ENCODE results near the gene MAD1L1. TPM values are rescaled to one million over a fixed set of nuclear protein-coding genes. Genes with fewer than 3 reads are reported as not detected.

The MAD1L1 gene
- total RNA-seq, 6 experiments from 2014 or later, result 15.1 to 37.4 (median 20.5) TPM

- TF ChIP-seq POLR2A (IDR thresholded peaks at IDR 0.05), result no peak
- TF ChIP-seq, protein P1, sequence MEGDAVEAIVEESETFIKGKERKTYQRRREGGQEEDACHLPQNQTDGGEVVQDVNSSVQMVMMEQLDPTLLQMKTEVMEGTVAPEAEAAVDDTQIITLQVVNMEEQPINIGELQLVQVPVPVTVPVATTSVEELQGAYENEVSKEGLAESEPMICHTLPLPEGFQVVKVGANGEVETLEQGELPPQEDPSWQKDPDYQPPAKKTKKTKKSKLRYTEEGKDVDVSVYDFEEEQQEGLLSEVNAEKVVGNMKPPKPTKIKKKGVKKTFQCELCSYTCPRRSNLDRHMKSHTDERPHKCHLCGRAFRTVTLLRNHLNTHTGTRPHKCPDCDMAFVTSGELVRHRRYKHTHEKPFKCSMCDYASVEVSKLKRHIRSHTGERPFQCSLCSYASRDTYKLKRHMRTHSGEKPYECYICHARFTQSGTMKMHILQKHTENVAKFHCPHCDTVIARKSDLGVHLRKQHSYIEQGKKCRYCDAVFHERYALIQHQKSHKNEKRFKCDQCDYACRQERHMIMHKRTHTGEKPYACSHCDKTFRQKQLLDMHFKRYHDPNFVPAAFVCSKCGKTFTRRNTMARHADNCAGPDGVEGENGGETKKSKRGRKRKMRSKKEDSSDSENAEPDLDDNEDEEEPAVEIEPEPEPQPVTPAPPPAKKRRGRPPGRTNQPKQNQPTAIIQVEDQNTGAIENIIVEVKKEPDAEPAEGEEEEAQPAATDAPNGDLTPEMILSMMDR (IDR thresholded peaks at IDR 0.05), result no peak
- H3K9me3 ChIP-seq, result no peaks in the 10 kb centered on the region
- no peaks in the 10 kb centered on the region for H3K27me3 ChIP-seq
- no peaks in the 10 kb centered on the region for H3K4me1 ChIP-seq
- ATAC-seq (no peak), DNase-seq (no peak)
- H3K36me3 ChIP-seq, result no peaks in the 10 kb centered on the region
- no peak overlapping the region for H3K27ac ChIP-seq
- 99% methylated on average over 16 of the region's 33 CpGs for WGBS (ENCODE audit: insufficient coverage, low coverage, low lambda C conversion rate, missing lambda C conversion rate)
- intact Hi-C loops (cut with DNase I), result no loop called here
- no peak overlapping the region for H3K4me3 ChIP-seq
These were observed 100.5 kb downstream of the MAD1L1 start for GRCh38 chr7:2132243-2132642.

GRCh38 chr7:2131800-2132199 lies 100.9 kb downstream of the MAD1L1 start:
- H3K36me3 ChIP-seq, result no peaks in the 10 kb centered on the region
- no peak for ATAC-seq
- H3K27me3 ChIP-seq, result no peaks in the 10 kb centered on the region
- whole genome bisulfite sequencing (ENCODE audit: insufficient coverage, low coverage, low lambda C conversion rate, missing lambda C conversion rate), result 0% methylated on average over 1 of the region's 10 CpGs
- intact Hi-C loops (cut with DNase I), result no loop called here
- H3K9me3 ChIP-seq, result no peaks in the 10 kb centered on the region
- DNase-seq, result no peak
- H3K4me3 ChIP-seq, result no peak overlapping the region
- no peaks in the 10 kb centered on the region for H3K4me1 ChIP-seq
- no peak overlapping the region for H3K27ac ChIP-seq
- TF ChIP-seq POLR2A (IDR thresholded peaks at IDR 0.05), result no peak
- TF ChIP-seq, protein P1 (IDR thresholded peaks at IDR 0.05), result no peak

GRCh38 chr7:2131341-2131740 lies 101.4 kb downstream of the MAD1L1 start:
- H3K27ac ChIP-seq, result no peak overlapping the region
- H3K9me3 ChIP-seq, result no peaks in the 10 kb centered on the region
- H3K4me1 ChIP-seq, result no peaks in the 10 kb centered on the region
- intact Hi-C loops (cut with DNase I), result no loop called here
- H3K36me3 ChIP-seq, result no peaks in the 10 kb centered on the region
- H3K27me3 ChIP-seq, result no peaks in the 10 kb centered on the region
- WGBS (ENCODE audit: insufficient coverage, low coverage, low lambda C conversion rate, missing lambda C conversion rate), result 91% methylated on average over 3 of the region's 8 CpGs
- TF ChIP-seq, protein P1 (IDR thresholded peaks at IDR 0.05), result no peak
- no peak for TF ChIP-seq POLR2A (IDR thresholded peaks at IDR 0.05)
- no peak for DNase-seq
- ATAC-seq, result no peak
- no peak overlapping the region for H3K4me3 ChIP-seq

GRCh38 chr7:2130096-2130375 lies 102.7 kb downstream of the MAD1L1 start:
- H3K27me3 ChIP-seq, result no peaks in the 10 kb centered on the region
- no peaks in the 10 kb centered on the region for H3K4me1 ChIP-seq
- no peak for TF ChIP-seq POLR2A (IDR thresholded peaks at IDR 0.05)
- TF ChIP-seq, protein P1 (IDR thresholded peaks at IDR 0.05), result no peak
- no peaks in the 10 kb centered on the region for H3K9me3 ChIP-seq
- intact Hi-C loops (cut with DNase I), result no loop called here
- DNase-seq (no peak), ATAC-seq (no peak)
- H3K27ac ChIP-seq, result no peak overlapping the region
- no peaks in the 10 kb centered on the region for H3K36me3 ChIP-seq
- H3K4me3 ChIP-seq, result no peak overlapping the region
- WGBS (ENCODE audit: insufficient coverage, low coverage, low lambda C conversion rate, missing lambda C conversion rate), result 100% methylated on average over 1 of the region's 7 CpGs
